ENCODE measurements around the gene AHNAK.

AHNAK gene

DNA sequence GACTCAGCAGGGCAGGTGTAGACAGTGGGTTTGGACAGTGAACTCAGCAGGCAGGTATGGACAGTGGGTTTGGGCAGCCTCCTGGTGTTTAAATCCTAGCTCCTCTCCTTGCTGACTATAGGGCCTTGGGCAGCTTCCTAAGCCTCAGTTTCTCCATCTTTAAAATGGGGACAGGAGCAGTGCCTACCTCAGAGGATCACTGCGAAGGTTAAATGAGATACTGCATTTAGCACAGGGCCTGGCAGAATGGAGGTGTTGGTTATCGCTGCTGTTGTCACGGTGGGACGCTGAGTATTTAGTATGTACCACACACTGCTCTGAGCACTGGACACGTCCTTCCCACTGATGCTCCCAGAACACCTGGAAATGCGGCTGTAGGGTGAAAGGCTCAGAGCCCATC lies 142.2 kb downstream of the AHNAK start:
- no peaks in the 10 kb centered on the region for H3K9me3 ChIP-seq (ENCODE audit: insufficient read depth, low read length)
- TF ChIP-seq EZH2phosphoT487 (conservative IDR thresholded peaks at IDR 0.05; ENCODE audit: low read length), result no peak
- TF ChIP-seq, protein P1, sequence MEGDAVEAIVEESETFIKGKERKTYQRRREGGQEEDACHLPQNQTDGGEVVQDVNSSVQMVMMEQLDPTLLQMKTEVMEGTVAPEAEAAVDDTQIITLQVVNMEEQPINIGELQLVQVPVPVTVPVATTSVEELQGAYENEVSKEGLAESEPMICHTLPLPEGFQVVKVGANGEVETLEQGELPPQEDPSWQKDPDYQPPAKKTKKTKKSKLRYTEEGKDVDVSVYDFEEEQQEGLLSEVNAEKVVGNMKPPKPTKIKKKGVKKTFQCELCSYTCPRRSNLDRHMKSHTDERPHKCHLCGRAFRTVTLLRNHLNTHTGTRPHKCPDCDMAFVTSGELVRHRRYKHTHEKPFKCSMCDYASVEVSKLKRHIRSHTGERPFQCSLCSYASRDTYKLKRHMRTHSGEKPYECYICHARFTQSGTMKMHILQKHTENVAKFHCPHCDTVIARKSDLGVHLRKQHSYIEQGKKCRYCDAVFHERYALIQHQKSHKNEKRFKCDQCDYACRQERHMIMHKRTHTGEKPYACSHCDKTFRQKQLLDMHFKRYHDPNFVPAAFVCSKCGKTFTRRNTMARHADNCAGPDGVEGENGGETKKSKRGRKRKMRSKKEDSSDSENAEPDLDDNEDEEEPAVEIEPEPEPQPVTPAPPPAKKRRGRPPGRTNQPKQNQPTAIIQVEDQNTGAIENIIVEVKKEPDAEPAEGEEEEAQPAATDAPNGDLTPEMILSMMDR (IDR thresholded peaks at IDR 0.05; ENCODE audit: insufficient read depth, low read length, poor library complexity, severe bottlenecking), result no peak
- H3K9me2 ChIP-seq (replicated peaks; ENCODE audit: insufficient read depth, low read length), result no peaks in the 10 kb centered on the region
- no peak overlapping the region for H3K4me3 ChIP-seq (ENCODE audit: insufficient read depth, low read length, poor library complexity, severe bottlenecking)
- H3K4me2 ChIP-seq (ENCODE audit: low read depth, low read length, poor library complexity, severe bottlenecking), result no peak overlapping the region
- no peak overlapping the region for H2AFZ ChIP-seq (ENCODE audit: low read depth, low read length, severe bottlenecking)
- H3K27ac ChIP-seq (ENCODE audit: low read depth, low read length), result no peak overlapping the region
- no peak overlapping the region for H3K9ac ChIP-seq (ENCODE audit: low read length)
- H4K20me1 ChIP-seq (ENCODE audit: low read depth, low read length), result no peaks in the 10 kb centered on the region
- no peaks in the 10 kb centered on the region for H3K79me2 ChIP-seq (ENCODE audit: insufficient read depth, low read length)
- no peaks in the 10 kb centered on the region for H3K27me3 ChIP-seq (ENCODE audit: low read length)
- no peaks in the 10 kb centered on the region for H3K36me3 ChIP-seq (ENCODE audit: low read length)
- H3F3A ChIP-seq (ENCODE audit: insufficient read depth), result no peaks in the 10 kb centered on the region

GRCh38 chr11:62402960-62403730 lies 143.5 kb downstream of the AHNAK start:
- H3F3A ChIP-seq (ENCODE audit: insufficient read depth), result no peaks in the 10 kb centered on the region
- H4K20me1 ChIP-seq (ENCODE audit: low read depth, low read length), result no peaks in the 10 kb centered on the region
- H3K9ac ChIP-seq (ENCODE audit: low read length), result no peak overlapping the region
- H3K36me3 ChIP-seq (ENCODE audit: low read length), result no peaks in the 10 kb centered on the region
- no peak overlapping the region for H3K4me3 ChIP-seq (ENCODE audit: insufficient read depth, low read length, poor library complexity, severe bottlenecking)
- H3K4me2 ChIP-seq (ENCODE audit: low read depth, low read length, poor library complexity, severe bottlenecking), result no peak overlapping the region
- H3K27ac ChIP-seq (ENCODE audit: low read depth, low read length), result no peak overlapping the region
- no peak overlapping the region for H2AFZ ChIP-seq (ENCODE audit: low read depth, low read length, severe bottlenecking)
- TF ChIP-seq, protein P1 (IDR thresholded peaks at IDR 0.05; ENCODE audit: insufficient read depth, low read length, poor library complexity, severe bottlenecking), result no peak
- TF ChIP-seq EZH2phosphoT487 (conservative IDR thresholded peaks at IDR 0.05; ENCODE audit: low read length), result no peak
- H3K9me2 ChIP-seq (replicated peaks; ENCODE audit: insufficient read depth, low read length), result no peaks in the 10 kb centered on the region
- no peaks in the 10 kb centered on the region for H3K9me3 ChIP-seq (ENCODE audit: insufficient read depth, low read length)
- no peaks in the 10 kb centered on the region for H3K27me3 ChIP-seq (ENCODE audit: low read length)
- H3K79me2 ChIP-seq (ENCODE audit: insufficient read depth, low read length), result no peaks in the 10 kb centered on the region

DNA sequence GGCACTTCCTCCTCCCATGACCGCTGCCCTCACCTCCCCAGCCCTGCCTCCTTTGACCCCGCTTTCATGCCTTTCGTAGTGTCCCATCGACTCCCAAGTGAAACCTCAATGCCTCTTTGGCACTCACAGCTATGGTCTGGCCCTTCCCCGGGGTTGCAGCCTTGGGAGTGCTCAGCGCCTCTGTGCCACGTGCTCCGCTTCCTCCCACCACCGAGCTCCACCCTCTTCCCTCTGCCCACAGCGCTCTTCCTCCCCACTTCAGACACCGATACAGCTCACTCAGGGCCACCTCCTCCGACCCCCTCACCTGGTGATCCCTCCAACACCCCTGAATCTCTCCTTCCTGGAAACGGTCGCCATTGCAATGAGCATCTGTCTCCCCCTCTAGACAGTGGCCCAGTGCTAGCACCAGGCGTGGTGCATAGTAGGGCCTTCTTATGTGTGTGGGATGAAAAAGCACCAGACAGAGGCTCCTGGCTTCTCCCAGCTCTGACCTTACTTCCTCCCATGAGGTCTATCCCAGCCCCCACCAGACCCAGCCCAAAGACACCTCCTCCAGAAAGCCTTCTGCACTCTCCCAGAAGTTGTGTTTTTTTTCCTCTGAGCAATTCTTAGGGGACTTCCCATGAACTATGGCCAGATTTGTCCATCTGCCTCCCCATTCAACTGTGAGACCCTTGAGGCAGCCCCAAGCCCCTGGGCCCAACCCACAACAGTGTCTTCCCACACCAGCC lies 144.2 kb downstream of the AHNAK start:
- H3K9ac ChIP-seq (ENCODE audit: low read length), result no peak overlapping the region
- no peak overlapping the region for H3K27ac ChIP-seq (ENCODE audit: low read depth, low read length)
- no peak overlapping the region for H2AFZ ChIP-seq (ENCODE audit: low read depth, low read length, severe bottlenecking)
- no peaks in the 10 kb centered on the region for H3K9me2 ChIP-seq (replicated peaks; ENCODE audit: insufficient read depth, low read length)
- H3F3A ChIP-seq (ENCODE audit: insufficient read depth), result no peaks in the 10 kb centered on the region
- H3K36me3 ChIP-seq (ENCODE audit: low read length), result no peaks in the 10 kb centered on the region
- no peak overlapping the region for H3K4me2 ChIP-seq (ENCODE audit: low read depth, low read length, poor library complexity, severe bottlenecking)
- TF ChIP-seq, protein P1 (IDR thresholded peaks at IDR 0.05; ENCODE audit: insufficient read depth, low read length, poor library complexity, severe bottlenecking), result no peak
- TF ChIP-seq EZH2phosphoT487 (conservative IDR thresholded peaks at IDR 0.05; ENCODE audit: low read length), result no peak
- H3K79me2 ChIP-seq (ENCODE audit: insufficient read depth, low read length), result no peaks in the 10 kb centered on the region
- no peaks in the 10 kb centered on the region for H3K27me3 ChIP-seq (ENCODE audit: low read length)
- H3K4me3 ChIP-seq (ENCODE audit: insufficient read depth, low read length, poor library complexity, severe bottlenecking), result no peak overlapping the region
- no peaks in the 10 kb centered on the region for H3K9me3 ChIP-seq (ENCODE audit: insufficient read depth, low read length)
- H4K20me1 ChIP-seq (ENCODE audit: low read depth, low read length), result no peaks in the 10 kb centered on the region
